CD14-positive monocyte (primary cell): ENCODE data around the gene LRBA. TPM values are rescaled to one million over a fixed set of nuclear protein-coding genes. Genes with fewer than 3 reads are reported as not detected.

Source experiments
- DNase-seq, 3 donors: peaks; one replicate each; pipeline ENCODE4 v3.0.0-alpha.2; 2011 to 2022
- H2AFZ ChIP-seq: 2 replicates; pipeline ENCODE4 v1.6.0; 2012; ENCODE audit warnings: mild to moderate bottlenecking, low read depth, low read length, inconsistent platforms; ENCODE audit not compliant: insufficient read depth, poor library complexity, severe bottlenecking
- H3K27ac ChIP-seq, 2 donors: 1 replicate in 1 of 2; 2 replicates in 1 of 2; pipeline ENCODE4 v1.5.1; 2012 to 2013; ENCODE audit warnings: low read length in 2 of 2, control low read depth in 1 of 2, inconsistent platforms in 1 of 2, low read depth in 1 of 2, mild to moderate bottlenecking in 1 of 2
- H3K27me3 ChIP-seq, 2 donors: one replicate each; pipeline versions ENCODE4 v1.6.0 to v1.6.1; 2011 to 2013; ENCODE audit warnings: low read length in 2 of 2; ENCODE audit not compliant: control insufficient read depth in 2 of 2, insufficient read depth in 2 of 2
- H3K36me3 ChIP-seq, 2 donors: replicated peaks in 1 of 2; 1 replicate in 1 of 2; 2 replicates in 1 of 2; pipeline versions ENCODE4 v1.5.1 to v1.6.1; 2012 to 2013; ENCODE audit warnings: low read length in 2 of 2, control low read depth in 1 of 2, inconsistent platforms in 1 of 2, mild to moderate bottlenecking in 1 of 2; ENCODE audit not compliant: insufficient read depth in 2 of 2, control insufficient read depth in 1 of 2
- H3K4me1 ChIP-seq, 2 donors: 1 replicate in 1 of 2; 2 replicates in 1 of 2; pipeline versions ENCODE4 v1.5.1 to v1.6.1; 2012 to 2013; ENCODE audit warnings: low read length in 2 of 2, control low read depth in 1 of 2, inconsistent platforms in 1 of 2, mild to moderate bottlenecking in 1 of 2, moderate library complexity in 1 of 2; ENCODE audit not compliant: insufficient read depth in 2 of 2, control insufficient read depth in 1 of 2
- H3K4me2 ChIP-seq: replicated peaks from 2 replicates; pipeline ENCODE3; 2012; ENCODE audit warnings: low read length, moderate library complexity, mild to moderate bottlenecking; ENCODE audit not compliant: poor library complexity, severe bottlenecking; ENCODE audit errors: extremely low read depth
- H3K4me3 ChIP-seq, 3 experiments: fragments of 200-600 bp in 1 of 3; sonication (generic) in 1 of 3; replicated peaks in 1 of 3; 1 replicate in 2 of 3; 2 replicates in 1 of 3; pipeline ENCODE4 v1.5.1; 2011 to 2013; ENCODE audit warnings: low read length in 3 of 3, mild to moderate bottlenecking in 3 of 3, control low read depth in 2 of 3, low read depth in 2 of 3, inconsistent platforms in 1 of 3, moderate library complexity in 1 of 3
- H3K79me2 ChIP-seq: 2 replicates; pipeline ENCODE4 v1.6.0; 2012; ENCODE audit warnings: mild to moderate bottlenecking, control low read depth, inconsistent platforms, low read length, moderate library complexity; ENCODE audit not compliant: insufficient read depth
- H3K9ac ChIP-seq: 2 replicates; pipeline ENCODE4 v1.6.0; 2017; ENCODE audit warnings: low read length, mild to moderate bottlenecking; ENCODE audit not compliant: insufficient read depth, poor library complexity, severe bottlenecking
- H3K9me3 ChIP-seq, 2 donors: replicated peaks in 1 of 2; 1 replicate in 1 of 2; 2 replicates in 1 of 2; pipeline versions ENCODE4 v1.5.1 to v1.6.1; 2012 to 2013; ENCODE audit warnings: low read length in 2 of 2, control low read depth in 1 of 2; ENCODE audit not compliant: control insufficient read depth in 1 of 2, insufficient read depth in 1 of 2
- H4K20me1 ChIP-seq: 2 replicates; pipeline ENCODE4 v1.6.0; 2012; ENCODE audit warnings: mild to moderate bottlenecking, low read length, control low read depth, moderate library complexity; ENCODE audit not compliant: insufficient read depth
- H3K27ac Mint-ChIP-seq, 7 donors: one replicate each; pipeline ENCODE4 v1.8.0; 2020; ENCODE audit warnings: mild to moderate bottlenecking in 7 of 7, mixed read lengths in 7 of 7, moderate library complexity in 6 of 7, inconsistent platforms in 2 of 7
- H3K27me3 Mint-ChIP-seq, 3 donors: one replicate each; pipeline ENCODE4 v1.8.0; 2021 to 2022; ENCODE audit warnings: low read depth in 3 of 3, mild to moderate bottlenecking in 3 of 3, mixed read lengths in 3 of 3, moderate library complexity in 3 of 3, inconsistent platforms in 1 of 3
- H3K36me3 Mint-ChIP-seq, 2 donors: one replicate each; pipeline ENCODE4 v1.8.0; 2020; ENCODE audit warnings: mixed read lengths in 2 of 2, inconsistent platforms in 1 of 2, mild to moderate bottlenecking in 1 of 2
- H3K4me1 Mint-ChIP-seq: one replicate; pipeline ENCODE4 v1.8.0; 2020; ENCODE audit warnings: mild to moderate bottlenecking, mixed read lengths
- H3K4me3 Mint-ChIP-seq, 2 donors: one replicate each; pipeline ENCODE4 v1.8.0; 2020; ENCODE audit warnings: mild to moderate bottlenecking in 2 of 2, mixed read lengths in 2 of 2, moderate library complexity in 1 of 2
- H3K9me3 Mint-ChIP-seq, 7 donors: one replicate each; pipeline ENCODE4 v1.8.0; 2020 to 2022; ENCODE audit warnings: mixed read lengths in 7 of 7, mild to moderate bottlenecking in 6 of 7, moderate library complexity in 6 of 7, inconsistent platforms in 2 of 7
- CTCF ChIP-seq: fragments of 200-600 bp; IDR thresholded peaks from one replicate; pipeline ENCODE4 v1.8.0; 2022; ENCODE audit warnings: antibody characterized with exemption, mild to moderate bottlenecking
- WGBS: methylation state at CpG from one replicate; pipeline ENCODE4 v1.1.5; 2013; ENCODE audit warnings: missing lambda C conversion rate; ENCODE audit not compliant: insufficient coverage; 5-methylcytosine and 5-hydroxymethylcytosine counted together
- intact Hi-C, 2 donors: fragments of 100-400 bp; cut with micrococcal nuclease; formaldehyde crosslinking; loops; one replicate each; pipeline versions ENCODE4 v1.15.0 to v1.15.1; 2023
- polyA plus RNA-seq, 3 donors: library from polyadenylated mRNA; depleted of rRNA in 1 of 3; unstranded in 2 of 3; stranded (reverse) in 1 of 3; fragments of 300-500 nt in 2 of 3; fragments of >200 nt in 1 of 3; fragmentation: Illumina TruSeq in 2 of 3; gene quantifications; 1 replicate in 2 of 3; 2 replicates in 1 of 3; pipeline ENCODE4 v1.2.3, GENCODE V29; 2012 to 2021

LRBA gene
- polyA plus RNA-seq, 3 donors, result 1.5 to 5.5 (median 4.4) TPM

- no peak overlapping the region for H3K27ac ChIP-seq
- H3K36me3 Mint-ChIP-seq, result peaks cover 5 to 7% of the 10 kb centered on the region in 2 donors
- H3K79me2 ChIP-seq, result no peaks in the 10 kb centered on the region
- no peaks in the 10 kb centered on the region for H3K36me3 ChIP-seq
- no peak overlapping the region for H3K4me3 ChIP-seq
- no peak overlapping the region for H3K27ac Mint-ChIP-seq
- H3K9ac ChIP-seq, result no peak overlapping the region
- no peak for DNase-seq
- H3K4me3 Mint-ChIP-seq, result no peak overlapping the region
- H3K4me2 ChIP-seq, result no peak overlapping the region
- no peaks in the 10 kb centered on the region for H3K9me3 Mint-ChIP-seq
- H3K4me1 ChIP-seq, result no peaks in the 10 kb centered on the region
- H3K4me1 Mint-ChIP-seq, result no peaks in the 10 kb centered on the region
- 89% methylated on average over 1 of the region's 2 CpGs for WGBS
- intact Hi-C loops, result no loop called here
- peaks cover 0 to 2% (median 0%) of the 10 kb centered on the region in 3 donors for H3K27me3 Mint-ChIP-seq
- no peaks in the 10 kb centered on the region for H3K9me3 ChIP-seq
- no peak overlapping the region for H2AFZ ChIP-seq
- no peaks in the 10 kb centered on the region for H3K27me3 ChIP-seq
- H4K20me1 ChIP-seq, result no peaks in the 10 kb centered on the region
- no peak for TF ChIP-seq CTCF
Measured at GRCh38 chr4:150890246-150890645, 124.8 kb downstream of the LRBA start.

DNA sequence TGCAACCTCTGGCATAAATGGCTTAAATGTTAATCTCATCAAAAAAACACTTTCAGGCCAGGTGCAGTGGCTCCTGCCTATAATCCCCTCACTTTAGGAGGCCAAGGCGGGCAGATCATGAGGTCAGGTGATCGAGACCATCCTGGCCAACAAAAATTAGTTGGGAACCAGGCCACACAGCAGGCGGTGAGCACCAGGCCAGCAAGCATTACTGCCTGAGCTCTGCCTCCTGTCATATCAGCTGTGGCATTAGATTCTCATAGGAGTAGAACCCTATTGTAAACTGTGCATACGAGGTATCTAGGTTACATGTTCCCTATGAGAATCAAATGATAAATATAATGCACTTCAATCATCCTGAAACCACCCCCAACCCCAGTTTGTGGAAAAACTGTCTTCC, 125.8 kb downstream of the LRBA start:
- Mint-ChIP-seq H3K27me3 (peaks cover 0 to 2% (median 0%) of the 10 kb centered on the region in 3 donors), H3K36me3 (peaks cover 5 to 7% of the 10 kb centered on the region in 2 donors), H3K27ac (no peak overlapping the region), H3K9me3 (no peaks in the 10 kb centered on the region), H3K4me1 (no peaks in the 10 kb centered on the region), H3K4me3 (no peak overlapping the region)
- H3K27me3 ChIP-seq, result no peaks in the 10 kb centered on the region
- 98% methylated on average over 3 of the region's 4 CpGs for WGBS
- no peak overlapping the region for H3K4me3 ChIP-seq
- intact Hi-C loops, result no loop called here
- DNase-seq, result no peak
- H3K4me2 ChIP-seq, result no peak overlapping the region
- H3K36me3 ChIP-seq, result no peaks in the 10 kb centered on the region
- no peaks in the 10 kb centered on the region for H3K9me3 ChIP-seq
- no peak overlapping the region for H3K27ac ChIP-seq
- no peak overlapping the region for H3K9ac ChIP-seq
- H3K79me2 ChIP-seq, result no peaks in the 10 kb centered on the region
- no peak for TF ChIP-seq CTCF
- no peak overlapping the region for H2AFZ ChIP-seq
- H4K20me1 ChIP-seq, result no peaks in the 10 kb centered on the region
- H3K4me1 ChIP-seq, result no peaks in the 10 kb centered on the region
